ENCODE data around the gene KRT6C.
"Not testable (repeated sequence)": the region's sequence is repeated elsewhere in the genome, so short reads cannot be mapped to it uniquely, and the experiment has no call there.

The KRT6C gene

GRCh38 chr12:52454411-52455201, 19.0 kb downstream of the KRT6C start:
- no peak for DNase-seq

- DNase-seq: no peak
Measured at GRCh38 chr12:52452101-52452500, 21.5 kb downstream of the KRT6C start, which contains the start of gene KRT6B. Gene KRT6B (minus strand): TSS chr12:52452146. CDS start chr12:52452078, 68 bp downstream.

GRCh38 chr12:52448228-52448627, 25.4 kb downstream of the KRT6C start:
- no peak for DNase-seq

- not testable (repeated sequence) for DNase-seq
Measured at GRCh38 chr12:52447196-52447595, 26.4 kb downstream of the KRT6C start.

GRCh38 chr12:52446367-52447045, 27.1 kb downstream of the KRT6C start:
- no peak for DNase-seq

- no peak for DNase-seq
Measured at GRCh38 chr12:52445876-52446275, 27.7 kb downstream of the KRT6C start.

GRCh38 chr12:52444647-52445595, 28.7 kb downstream of the KRT6C start:
- no peak for DNase-seq

- DNase-seq: no peak
Measured at GRCh38 chr12:52443966-52444365, 29.6 kb downstream of the KRT6C start.

- no peak for DNase-seq
Measured at GRCh38 chr12:52442600-52443061, 31.0 kb downstream of the KRT6C start.

- no peak for DNase-seq
Measured at GRCh38 chr12:52441320-52441911, 32.2 kb downstream of the KRT6C start.

GRCh38 chr12:52440821-52441319, 32.7 kb downstream of the KRT6C start:
- no peak for DNase-seq

- no peak for DNase-seq
Measured at GRCh38 chr12:52439845-52440244, 33.8 kb downstream of the KRT6C start.

- DNase-seq: no peak
Measured at GRCh38 chr12:52439420-52439819, 34.2 kb downstream of the KRT6C start.

- DNase-seq: no peak
Measured at GRCh38 chr12:52438305-52439301, 35.0 kb downstream of the KRT6C start.

GRCh38 chr12:52437508-52437907, 36.1 kb downstream of the KRT6C start:
- no peak for DNase-seq

- DNase-seq: no peak
Measured at GRCh38 chr12:52436828-52437474, 36.7 kb downstream of the KRT6C start.

GRCh38 chr12:52436000-52436827, 37.4 kb downstream of the KRT6C start:
- DNase-seq: no peak

GRCh38 chr12:52435659-52435999, 38.0 kb downstream of the KRT6C start:
- DNase-seq: no peak

GRCh38 chr12:52434760-52435530, 38.7 kb downstream of the KRT6C start:
- DNase-seq: no peak

Measured in inflammatory macrophage (primary cell).